Measurements from ENCODE around the gene WASHC4. TPM values are rescaled to one million over a fixed set of nuclear protein-coding genes. Genes with fewer than 3 reads are reported as not detected.
A peak's percentile ranks its signal among the peaks of the same experiment; 100 is the strongest.

The WASHC4 gene
- total RNA-seq, 1 experiment from 2014 or later: 41.2 TPM

- H4K20me1 ChIP-seq (ENCODE audit: control insufficient read depth, insufficient read depth, insufficient read length): no peaks in the 10 kb centered on the region
- no peaks in the 10 kb centered on the region for H3K4me1 ChIP-seq (ENCODE audit: insufficient read depth, low read length)
- H3K23ac ChIP-seq (ENCODE audit: insufficient read length, low read depth, low read length): no peak overlapping the region
- H3K14ac ChIP-seq (ENCODE audit: insufficient read depth, low read length): no peak overlapping the region
- H2AK5ac ChIP-seq (ENCODE audit: insufficient read length, low read length): no peak overlapping the region
- H3K79me2 ChIP-seq (ENCODE audit: insufficient read depth, low read length): no peaks in the 10 kb centered on the region
- H4K91ac ChIP-seq (ENCODE audit: insufficient read length, low read depth, low read length): no peak overlapping the region
- H3K79me1 ChIP-seq (ENCODE audit: insufficient read depth, low read depth, low read length, poor library complexity, severe bottlenecking): no peaks in the 10 kb centered on the region
- H3K23me2 ChIP-seq (ENCODE audit: insufficient read length, low read depth, low read length, poor library complexity, severe bottlenecking): no peaks in the 10 kb centered on the region
- H3K9me3 ChIP-seq (ENCODE audit: control insufficient read depth, low read depth, low read length): no peaks in the 10 kb centered on the region
- H3K4me2 ChIP-seq (ENCODE audit: insufficient read depth, insufficient read length, low read length): no peak overlapping the region
- Mint-ChIP-seq H3K4me3 (no peak overlapping the region), H3K4me1 (no peaks in the 10 kb centered on the region), H3K27ac (peak overlapping the region in 1 of 3 experiments; percentile 72; a peak in 1 of 7 replicates), H3K9me3 (no peaks in the 10 kb centered on the region), H3K36me3 (ENCODE audit: insufficient read depth in 1 of 3, low read depth in 3 of 3) (no peaks in the 10 kb centered on the region), H3K27me3 (ENCODE audit: low read depth) (no peaks in the 10 kb centered on the region)
- no peak overlapping the region for H3T11ph ChIP-seq (ENCODE audit: low read length)
- no peak overlapping the region for H3K9ac ChIP-seq (ENCODE audit: extremely low read depth, insufficient read length, low read length)
- H4K8ac ChIP-seq (replicated peaks; ENCODE audit: insufficient read length, low read depth, low read length): no peak overlapping the region
- no peak overlapping the region for H2BK20ac ChIP-seq (ENCODE audit: low read depth, low read length, poor library complexity, severe bottlenecking)
- no peak overlapping the region for H3K56ac ChIP-seq (ENCODE audit: insufficient read length, low read depth, low read length)
- no peak overlapping the region for H2BK12ac ChIP-seq (ENCODE audit: insufficient read length, low read depth, low read length)
- no peak overlapping the region for H2AFZ ChIP-seq (ENCODE audit: low read length)
- no peak overlapping the region for H2BK120ac ChIP-seq (ENCODE audit: low read depth, low read length, poor library complexity, severe bottlenecking)
- no peak overlapping the region for H4K5ac ChIP-seq (ENCODE audit: insufficient read length, low read depth, low read length)
- H3K27me3 ChIP-seq (ENCODE audit: insufficient read depth, low read length): no peaks in the 10 kb centered on the region
- WGBS (ENCODE audit: extremely low coverage, insufficient read length, low lambda C conversion rate): no CpG with 5 or more reads among the region's 6 CpGs
- H2BK15ac ChIP-seq (ENCODE audit: low read depth, low read length): no peak overlapping the region
- no peak overlapping the region for H2BK5ac ChIP-seq (ENCODE audit: insufficient read length, low read length)
- no peak overlapping the region for H3K27ac ChIP-seq (ENCODE audit: insufficient read length, low read depth, low read length)
- no peak for TF ChIP-seq CTCF (conservative IDR thresholded peaks at IDR 0.05)
- H3K4ac ChIP-seq (ENCODE audit: low read depth, low read length): no peak overlapping the region
- H3K18ac ChIP-seq (ENCODE audit: insufficient read length, low read depth, low read length): no peak overlapping the region
- no peak for DNase-seq
These were observed 34.5 kb upstream of the WASHC4 start for GRCh38 chr12:105072888-105073488.
